AML-193 (cell line): Measurements from ENCODE around the gene CPED1.

ENCODE experiments used
- DNase-seq, 2 experiments: peaks; one replicate each; lab custom pipeline; 2025; lab: John Stamatoyannopoulos, UW

CPED1 gene

DNA sequence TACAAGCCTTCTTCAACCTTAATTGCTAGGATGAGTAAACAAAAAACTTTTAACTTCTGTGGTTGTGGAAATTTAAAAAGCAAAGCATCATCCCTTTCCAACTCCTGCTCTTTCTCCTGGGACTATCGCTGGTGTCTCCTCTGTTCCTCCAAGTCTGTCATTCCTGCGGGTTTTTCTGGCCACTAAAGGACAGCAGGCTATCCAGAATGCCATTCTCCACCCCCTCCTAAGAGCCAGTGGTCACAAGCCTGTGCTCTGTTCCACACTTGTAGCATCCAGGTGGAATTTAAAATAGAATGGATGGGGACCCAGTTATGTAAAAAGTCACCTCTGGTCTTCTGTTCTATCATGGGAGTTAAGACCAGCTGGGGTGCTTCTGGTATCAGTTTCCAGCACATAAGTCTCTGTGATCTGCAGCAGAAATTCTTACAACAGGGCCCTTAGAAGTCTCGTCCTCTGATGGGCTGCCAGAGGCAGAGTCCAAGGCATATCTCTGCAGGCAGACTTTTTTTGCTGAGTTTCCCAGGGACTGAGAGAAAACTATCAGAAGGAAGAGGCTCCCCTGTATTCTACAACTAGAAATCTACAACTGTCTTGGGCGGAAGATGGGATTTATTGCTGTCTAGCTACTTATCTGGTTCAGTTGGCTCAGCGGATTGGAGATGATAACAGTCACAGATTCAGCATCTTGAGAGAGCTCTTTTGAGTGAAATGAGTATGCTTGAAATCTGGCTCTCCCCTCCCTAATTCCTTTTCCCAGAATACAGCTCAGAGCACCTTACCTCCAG lies 335.2 kb downstream of the CPED1 start:
- no peak for DNase-seq

GRCh38 chr7:121327671-121328070 lies 339.2 kb downstream of the CPED1 start:
- no peak for DNase-seq

- DNase-seq: no peak
Observed at GRCh38 chr7:121328508-121329190, 340.1 kb downstream of the CPED1 start, which contains the start of gene WNT16. Gene WNT16 (plus strand): TSS chr7:121329000. CDS start chr7:121329293, 293 bp downstream.

DNA sequence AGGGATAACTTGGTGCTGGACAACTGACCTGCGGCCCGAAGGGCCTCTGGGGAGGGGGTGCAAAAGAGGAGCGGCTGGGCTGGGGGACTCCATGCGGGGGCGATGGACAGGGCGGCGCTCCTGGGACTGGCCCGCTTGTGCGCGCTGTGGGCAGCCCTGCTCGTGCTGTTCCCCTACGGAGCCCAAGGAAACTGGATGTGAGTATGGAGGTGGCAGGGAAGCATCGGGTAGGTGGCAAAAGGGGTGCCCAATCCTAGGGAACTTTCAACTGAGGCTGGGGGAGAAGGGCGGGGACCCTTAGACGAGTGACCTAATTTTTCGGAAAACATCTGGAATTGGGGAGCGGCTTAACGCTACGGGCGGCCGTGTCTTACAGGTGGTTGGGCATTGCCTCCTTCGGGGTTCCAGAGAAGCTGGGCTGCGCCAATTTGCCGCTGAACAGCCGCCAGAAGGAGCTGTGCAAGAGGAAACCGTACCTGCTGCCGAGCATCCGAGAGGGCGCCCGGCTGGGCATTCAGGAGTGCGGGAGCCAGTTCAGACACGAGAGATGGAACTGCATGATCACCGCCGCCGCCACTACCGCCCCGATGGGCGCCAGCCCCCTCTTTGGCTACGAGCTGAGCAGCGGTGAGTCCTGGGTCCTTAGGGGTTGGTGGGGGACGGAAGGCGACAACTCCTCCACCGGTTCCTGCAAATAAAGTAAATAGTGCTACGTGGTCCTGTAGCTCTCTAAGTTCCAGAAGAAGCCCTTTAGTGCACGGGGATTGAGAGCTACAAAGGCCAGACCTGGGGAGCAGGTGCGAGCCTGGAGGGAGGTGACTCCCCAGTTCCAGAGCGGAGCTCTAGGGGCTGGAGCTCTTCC lies 340.9 kb downstream of the CPED1 start:
- DNase-seq: no peak

DNA sequence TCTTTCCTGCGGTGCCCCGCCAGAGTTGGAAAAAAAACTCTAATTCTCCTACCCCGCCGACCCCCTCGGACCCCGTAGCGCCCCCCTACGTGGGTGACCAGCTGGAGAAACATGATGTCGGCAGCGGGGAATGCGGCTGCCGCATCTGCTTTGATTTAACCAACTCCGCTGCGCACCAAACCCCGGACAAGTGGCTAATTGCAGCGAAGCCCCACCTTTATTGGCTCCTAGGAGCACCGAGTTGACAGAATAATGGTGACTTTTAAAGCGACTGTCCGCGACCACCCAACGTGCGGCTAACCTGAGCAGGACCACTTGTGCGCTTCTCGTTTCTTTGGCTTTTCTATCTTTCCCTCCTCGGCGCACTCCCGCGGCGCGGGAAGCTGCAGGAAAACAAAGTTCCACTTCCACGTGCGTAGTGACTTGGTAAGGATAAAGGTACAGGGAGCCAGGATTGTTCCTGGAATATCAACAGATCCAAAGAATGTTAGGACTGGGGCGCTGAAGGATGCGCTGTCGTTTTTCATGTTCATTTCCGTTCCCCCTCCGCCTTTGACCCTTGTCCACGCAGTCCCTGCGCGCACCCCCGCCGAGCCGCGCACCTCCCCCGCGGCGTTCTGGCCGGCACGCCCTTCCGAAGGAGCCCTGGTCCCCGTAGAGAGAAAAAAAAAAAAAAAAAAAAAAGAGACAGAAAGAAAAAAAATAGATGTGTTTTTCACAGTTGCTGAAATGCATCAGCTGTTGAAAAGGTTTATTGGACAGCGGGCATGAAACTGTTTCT lies 341.7 kb downstream of the CPED1 start:
- DNase-seq: no peak

DNA sequence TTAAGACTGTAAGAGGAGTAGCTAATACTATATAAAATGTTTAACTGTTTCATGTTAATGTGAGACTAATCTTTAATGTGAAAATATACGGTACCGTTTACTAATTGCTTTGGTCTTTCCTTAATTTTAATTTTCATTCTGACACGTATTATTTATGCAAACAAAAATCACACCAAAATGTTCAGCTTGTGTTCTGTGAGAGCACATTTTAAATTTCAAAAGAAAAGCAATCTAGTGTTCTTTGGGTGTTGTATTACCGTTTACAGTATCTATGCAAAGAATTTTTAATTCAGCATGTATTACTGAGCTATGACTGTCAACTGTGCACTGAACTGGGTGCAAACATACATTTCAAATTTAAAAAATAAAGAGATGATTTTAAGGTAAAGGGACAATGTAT lies 342.5 kb downstream of the CPED1 start:
- no peak for DNase-seq

DNA sequence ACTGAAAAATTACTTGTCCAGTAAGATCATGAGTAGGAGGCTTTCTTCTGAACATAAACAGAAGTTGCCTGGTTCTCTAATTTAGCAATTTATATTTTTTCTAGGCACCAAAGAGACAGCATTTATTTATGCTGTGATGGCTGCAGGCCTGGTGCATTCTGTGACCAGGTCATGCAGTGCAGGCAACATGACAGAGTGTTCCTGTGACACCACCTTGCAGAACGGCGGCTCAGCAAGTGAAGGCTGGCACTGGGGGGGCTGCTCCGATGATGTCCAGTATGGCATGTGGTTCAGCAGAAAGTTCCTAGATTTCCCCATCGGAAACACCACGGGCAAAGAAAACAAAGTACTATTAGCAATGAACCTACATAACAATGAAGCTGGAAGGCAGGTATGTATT lies 343.1 kb downstream of the CPED1 start:
- DNase-seq: no peak

DNA sequence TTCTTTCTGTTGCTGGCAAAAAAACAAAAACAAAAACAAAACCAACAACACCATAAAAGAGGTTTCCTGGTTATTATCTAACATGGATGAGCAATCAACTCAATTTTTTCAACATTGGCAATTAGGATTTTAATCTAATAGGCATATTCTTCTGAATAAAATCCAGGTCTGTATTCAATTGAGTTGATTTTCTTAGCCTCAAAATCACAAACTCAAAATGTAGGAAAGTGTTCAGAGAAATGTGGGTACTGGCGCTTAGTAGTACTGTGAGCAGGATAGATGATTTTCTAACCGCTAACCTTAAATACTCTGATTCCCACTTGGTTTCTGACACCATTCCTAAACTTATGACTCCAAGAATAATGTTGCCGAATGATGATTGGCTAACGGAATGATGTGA lies 345.9 kb downstream of the CPED1 start:
- DNase-seq: no peak

- no peak for DNase-seq
Observed at GRCh38 chr7:121334875-121335648, 346.6 kb downstream of the CPED1 start.

- no peak for DNase-seq
Observed at GRCh38 chr7:121336579-121336978, 348.1 kb downstream of the CPED1 start.

- no peak for DNase-seq
Observed at GRCh38 chr7:121337398-121337797, 348.9 kb downstream of the CPED1 start.

DNA sequence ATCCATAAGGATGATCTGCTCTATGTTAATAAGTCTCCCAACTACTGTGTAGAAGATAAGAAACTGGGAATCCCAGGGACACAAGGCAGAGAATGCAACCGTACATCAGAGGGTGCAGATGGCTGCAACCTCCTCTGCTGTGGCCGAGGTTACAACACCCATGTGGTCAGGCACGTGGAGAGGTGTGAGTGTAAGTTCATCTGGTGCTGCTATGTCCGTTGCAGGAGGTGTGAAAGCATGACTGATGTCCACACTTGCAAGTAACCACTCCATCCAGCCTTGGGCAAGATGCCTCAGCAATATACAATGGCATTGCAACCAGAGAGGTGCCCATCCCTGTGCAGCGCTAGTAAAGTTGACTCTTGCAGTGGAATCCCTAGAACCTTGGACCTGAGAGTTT lies 350.6 kb downstream of the CPED1 start:
- DNase-seq: no peak

- no peak for DNase-seq
Observed at GRCh38 chr7:121341933-121342332, 353.4 kb downstream of the CPED1 start.

DNA sequence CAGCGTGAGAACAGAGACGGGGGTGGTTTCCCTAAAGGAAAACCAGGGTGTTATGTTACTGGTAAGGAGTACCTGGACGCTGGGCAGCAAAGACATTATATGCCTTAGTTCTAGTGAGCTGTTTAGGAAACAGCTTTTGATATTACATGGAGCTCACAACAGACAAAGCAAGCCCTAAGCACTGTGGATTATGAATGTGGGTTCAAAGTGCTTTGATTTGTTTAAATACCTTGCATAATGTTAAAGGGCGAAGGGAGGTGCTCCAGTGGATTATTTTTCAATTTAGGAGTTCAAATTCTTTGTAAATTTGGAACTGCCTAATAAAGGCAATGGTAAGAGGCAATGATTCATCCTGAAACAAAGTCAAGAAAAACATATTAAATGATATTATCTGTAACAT lies 354.1 kb downstream of the CPED1 start:
- no peak for DNase-seq

- no peak for DNase-seq
Observed at GRCh38 chr7:121343302-121343701, 354.8 kb downstream of the CPED1 start.

- DNase-seq: no peak
Observed at GRCh38 chr7:121344093-121344492, 355.6 kb downstream of the CPED1 start.

DNA sequence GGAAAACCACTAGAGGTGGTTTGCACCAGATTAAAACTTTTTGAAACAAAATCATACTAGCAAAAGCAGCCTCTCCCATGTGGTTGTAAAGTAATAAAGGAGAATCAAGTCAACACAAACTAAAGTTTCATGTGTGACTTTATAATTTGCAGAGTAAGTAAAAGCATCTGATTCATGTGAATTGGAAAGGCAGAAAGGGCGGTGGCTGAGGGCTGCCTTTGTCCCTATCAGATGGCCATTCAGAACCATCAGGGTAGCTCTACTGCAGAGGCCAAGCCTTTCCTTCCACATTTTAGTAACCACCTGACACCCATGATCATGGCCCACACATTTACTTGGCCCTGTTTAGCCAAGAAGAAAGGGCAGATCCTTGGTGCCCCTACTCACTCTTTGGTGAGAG lies 356.0 kb downstream of the CPED1 start:
- no peak for DNase-seq
